ENCODE measurements around the gene KIAA1671. TPM values are rescaled to one million over a fixed set of nuclear protein-coding genes. Genes with fewer than 3 reads are reported as not detected.

The KIAA1671 gene
- total and polyA plus RNA-seq, 4 donors = 8.7 to 35.9 (median 19.1) TPM

DNA sequence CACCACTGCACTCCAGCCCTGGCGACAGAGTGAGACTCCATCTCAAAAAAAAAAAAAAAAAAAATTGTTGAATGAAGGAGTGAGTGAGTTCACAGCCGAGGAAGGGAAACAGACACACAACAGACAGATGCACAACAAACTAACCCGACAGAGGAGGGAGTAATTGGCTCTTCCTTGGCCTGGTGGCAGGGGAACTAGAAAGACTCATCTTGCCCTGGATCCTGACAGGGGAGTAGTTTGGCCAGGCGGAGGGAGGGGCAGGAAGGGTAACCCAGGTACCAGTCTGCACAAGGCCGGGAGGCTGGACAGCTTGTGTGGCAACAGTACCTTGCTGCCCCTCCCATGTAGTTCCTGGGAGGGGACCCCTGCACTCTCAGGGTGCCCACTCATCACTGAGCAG lies 106.9 kb downstream of the KIAA1671 start:
- H3K36me3 ChIP-seq (ENCODE audit: control insufficient read depth in 4 of 4, insufficient read depth in 3 of 4, low read depth in 1 of 4, low read length in 3 of 4) = peaks cover 0 to 2% (median 0%) of the 10 kb centered on the region in 4 donors
- DNase-seq (ENCODE audit: low spot score) = no peak
- H3K9me3 ChIP-seq (ENCODE audit: control insufficient read depth in 4 of 4, low read length in 3 of 4) = no peaks in the 10 kb centered on the region
- H3K27ac ChIP-seq (ENCODE audit: low read depth in 1 of 2, low read length in 2 of 2) = no peak overlapping the region
- no peak overlapping the region for H3K9ac ChIP-seq (ENCODE audit: low read depth in 1 of 2, low read length in 2 of 2)
- 96% methylated on average over 5 of the region's 5 CpGs for WGBS
- H3K27me3 ChIP-seq (ENCODE audit: control insufficient read depth in 4 of 4, insufficient read depth in 4 of 4, low read length in 3 of 4) = no peaks in the 10 kb centered on the region
- no peak overlapping the region for H3K4me3 ChIP-seq (ENCODE audit: low read depth in 1 of 3, low read length in 3 of 3)
- TF ChIP-seq RXRA (IDR thresholded peaks at IDR 0.05) (no peak), JUND (IDR thresholded peaks at IDR 0.05) (no peak), HNF4G (IDR thresholded peaks at IDR 0.05) (no peak), HNF4A (conservative IDR thresholded peaks at IDR 0.05) (no peak), TAF1 (conservative IDR thresholded peaks at IDR 0.05) (no peak), NR2F2 (IDR thresholded peaks at IDR 0.05) (no peak), FOXA2 (IDR thresholded peaks at IDR 0.05) (no peak), YY1 (IDR thresholded peaks at IDR 0.05) (no peak), RAD21 (IDR thresholded peaks at IDR 0.05) (no peak), SP1 (IDR thresholded peaks at IDR 0.05) (no peak), REST (IDR thresholded peaks at IDR 0.05) (no peak), EGR1 (IDR thresholded peaks at IDR 0.05; ENCODE audit: low read depth in 2 of 2) (no peak)
- TF ChIP-seq, protein P1, sequence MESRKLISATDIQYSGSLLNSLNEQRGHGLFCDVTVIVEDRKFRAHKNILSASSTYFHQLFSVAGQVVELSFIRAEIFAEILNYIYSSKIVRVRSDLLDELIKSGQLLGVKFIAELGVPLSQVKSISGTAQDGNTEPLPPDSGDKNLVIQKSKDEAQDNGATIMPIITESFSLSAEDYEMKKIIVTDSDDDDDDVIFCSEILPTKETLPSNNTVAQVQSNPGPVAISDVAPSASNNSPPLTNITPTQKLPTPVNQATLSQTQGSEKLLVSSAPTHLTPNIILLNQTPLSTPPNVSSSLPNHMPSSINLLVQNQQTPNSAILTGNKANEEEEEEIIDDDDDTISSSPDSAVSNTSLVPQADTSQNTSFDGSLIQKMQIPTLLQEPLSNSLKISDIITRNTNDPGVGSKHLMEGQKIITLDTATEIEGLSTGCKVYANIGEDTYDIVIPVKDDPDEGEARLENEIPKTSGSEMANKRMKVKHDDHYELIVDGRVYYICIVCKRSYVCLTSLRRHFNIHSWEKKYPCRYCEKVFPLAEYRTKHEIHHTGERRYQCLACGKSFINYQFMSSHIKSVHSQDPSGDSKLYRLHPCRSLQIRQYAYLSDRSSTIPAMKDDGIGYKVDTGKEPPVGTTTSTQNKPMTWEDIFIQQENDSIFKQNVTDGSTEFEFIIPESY (IDR thresholded peaks at IDR 0.05) = no peak
- TF ChIP-seq, protein P2, sequence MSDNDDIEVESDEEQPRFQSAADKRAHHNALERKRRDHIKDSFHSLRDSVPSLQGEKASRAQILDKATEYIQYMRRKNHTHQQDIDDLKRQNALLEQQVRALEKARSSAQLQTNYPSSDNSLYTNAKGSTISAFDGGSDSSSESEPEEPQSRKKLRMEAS (IDR thresholded peaks at IDR 0.05) = no peak
- no peaks in the 10 kb centered on the region for H3K4me1 ChIP-seq (ENCODE audit: control insufficient read depth in 4 of 4, insufficient read depth in 4 of 4, low read length in 3 of 4)

DNA sequence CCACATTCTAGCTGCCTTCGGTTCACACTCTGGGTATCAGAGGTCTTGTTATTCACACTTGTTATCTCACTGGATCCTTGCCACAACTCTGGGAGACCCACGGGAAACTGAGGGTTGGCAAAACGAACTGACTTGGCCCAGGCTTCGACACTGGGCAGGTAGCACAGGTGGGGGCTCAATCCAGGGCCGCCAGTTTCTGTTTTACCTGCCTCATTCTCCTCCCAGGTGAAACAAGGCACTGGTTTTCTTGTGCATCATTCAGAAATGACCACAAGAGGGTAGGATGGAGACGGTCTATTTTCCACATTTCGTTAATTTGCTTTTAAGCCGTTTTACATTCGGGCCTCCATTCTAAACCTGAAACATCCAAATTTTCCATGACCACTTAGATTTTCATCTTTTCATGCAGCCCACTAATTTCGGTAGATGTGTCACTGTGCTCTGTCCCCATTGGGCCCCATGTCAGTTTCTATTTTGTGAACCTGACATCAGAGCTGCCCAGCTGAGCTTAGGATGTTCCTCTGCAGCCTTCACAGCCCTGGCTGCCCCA lies 108.1 kb downstream of the KIAA1671 start:
- H3K4me3 ChIP-seq (ENCODE audit: low read depth in 1 of 3, low read length in 3 of 3) = no peak overlapping the region
- H3K27ac ChIP-seq (ENCODE audit: low read depth in 1 of 2, low read length in 2 of 2) = no peak overlapping the region
- H3K4me1 ChIP-seq (ENCODE audit: control insufficient read depth in 4 of 4, insufficient read depth in 4 of 4, low read length in 3 of 4) = no peaks in the 10 kb centered on the region
- no peaks in the 10 kb centered on the region for H3K9me3 ChIP-seq (ENCODE audit: control insufficient read depth in 4 of 4, low read length in 3 of 4)
- peaks cover 0 to 2% (median 0%) of the 10 kb centered on the region in 4 donors for H3K36me3 ChIP-seq (ENCODE audit: control insufficient read depth in 4 of 4, insufficient read depth in 3 of 4, low read depth in 1 of 4, low read length in 3 of 4)
- WGBS = 74% methylated on average over 10 of the region's 10 CpGs
- TF ChIP-seq RAD21 (IDR thresholded peaks at IDR 0.05) (peak; percentile 29 to 69), ATF3 (IDR thresholded peaks at IDR 0.05) (no peak)
- TF ChIP-seq, protein P3, sequence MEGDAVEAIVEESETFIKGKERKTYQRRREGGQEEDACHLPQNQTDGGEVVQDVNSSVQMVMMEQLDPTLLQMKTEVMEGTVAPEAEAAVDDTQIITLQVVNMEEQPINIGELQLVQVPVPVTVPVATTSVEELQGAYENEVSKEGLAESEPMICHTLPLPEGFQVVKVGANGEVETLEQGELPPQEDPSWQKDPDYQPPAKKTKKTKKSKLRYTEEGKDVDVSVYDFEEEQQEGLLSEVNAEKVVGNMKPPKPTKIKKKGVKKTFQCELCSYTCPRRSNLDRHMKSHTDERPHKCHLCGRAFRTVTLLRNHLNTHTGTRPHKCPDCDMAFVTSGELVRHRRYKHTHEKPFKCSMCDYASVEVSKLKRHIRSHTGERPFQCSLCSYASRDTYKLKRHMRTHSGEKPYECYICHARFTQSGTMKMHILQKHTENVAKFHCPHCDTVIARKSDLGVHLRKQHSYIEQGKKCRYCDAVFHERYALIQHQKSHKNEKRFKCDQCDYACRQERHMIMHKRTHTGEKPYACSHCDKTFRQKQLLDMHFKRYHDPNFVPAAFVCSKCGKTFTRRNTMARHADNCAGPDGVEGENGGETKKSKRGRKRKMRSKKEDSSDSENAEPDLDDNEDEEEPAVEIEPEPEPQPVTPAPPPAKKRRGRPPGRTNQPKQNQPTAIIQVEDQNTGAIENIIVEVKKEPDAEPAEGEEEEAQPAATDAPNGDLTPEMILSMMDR (IDR thresholded peaks at IDR 0.05; ENCODE audit: low read depth, low read length, missing input control) = peak; percentile 21
- no peaks in the 10 kb centered on the region for H3K27me3 ChIP-seq (ENCODE audit: control insufficient read depth in 4 of 4, insufficient read depth in 4 of 4, low read length in 3 of 4)
- no peak overlapping the region for H3K9ac ChIP-seq (ENCODE audit: low read depth in 1 of 2, low read length in 2 of 2)
- DNase-seq (ENCODE audit: low spot score) = no peak

All from liver (tissue), 9 donors.